GM13976 (cell line): ENCODE measurements around the gene CCDC85C.

Source experiments
- DNase-seq: peaks from one replicate; pipeline ENCODE4 v3.0.0; 2012; ENCODE audit warnings: low spot score
- CTCF ChIP-seq: IDR thresholded peaks from 2 replicates; pipeline ENCODE4 v1.5.1; 2012; ENCODE audit warnings: borderline replicate concordance, mild to moderate bottlenecking; ENCODE audit not compliant: insufficient read depth; ENCODE audit errors: extremely low read depth, missing control alignments, control extremely low read depth
- in situ Hi-C: fragments of 300-500 bp; cut with MboI; formaldehyde crosslinking; loops from one replicate; pipeline ENCODE4 v1.12.0; 2022; ENCODE audit warnings: low sequenced_read_pairs, mixed read lengths, inconsistent platforms; ENCODE audit not compliant: unreplicated experiment

CCDC85C gene

GRCh38 chr14:99573436-99574098 is 30.4 kb downstream of the CCDC85C start:
- TF ChIP-seq CTCF = no peak
- in situ Hi-C loops = no loop called here
- DNase-seq = no peak

GRCh38 chr14:99573000-99573330 is 31.0 kb downstream of the CCDC85C start:
- in situ Hi-C loops = no loop called here
- no peak for TF ChIP-seq CTCF
- DNase-seq = no peak

DNA sequence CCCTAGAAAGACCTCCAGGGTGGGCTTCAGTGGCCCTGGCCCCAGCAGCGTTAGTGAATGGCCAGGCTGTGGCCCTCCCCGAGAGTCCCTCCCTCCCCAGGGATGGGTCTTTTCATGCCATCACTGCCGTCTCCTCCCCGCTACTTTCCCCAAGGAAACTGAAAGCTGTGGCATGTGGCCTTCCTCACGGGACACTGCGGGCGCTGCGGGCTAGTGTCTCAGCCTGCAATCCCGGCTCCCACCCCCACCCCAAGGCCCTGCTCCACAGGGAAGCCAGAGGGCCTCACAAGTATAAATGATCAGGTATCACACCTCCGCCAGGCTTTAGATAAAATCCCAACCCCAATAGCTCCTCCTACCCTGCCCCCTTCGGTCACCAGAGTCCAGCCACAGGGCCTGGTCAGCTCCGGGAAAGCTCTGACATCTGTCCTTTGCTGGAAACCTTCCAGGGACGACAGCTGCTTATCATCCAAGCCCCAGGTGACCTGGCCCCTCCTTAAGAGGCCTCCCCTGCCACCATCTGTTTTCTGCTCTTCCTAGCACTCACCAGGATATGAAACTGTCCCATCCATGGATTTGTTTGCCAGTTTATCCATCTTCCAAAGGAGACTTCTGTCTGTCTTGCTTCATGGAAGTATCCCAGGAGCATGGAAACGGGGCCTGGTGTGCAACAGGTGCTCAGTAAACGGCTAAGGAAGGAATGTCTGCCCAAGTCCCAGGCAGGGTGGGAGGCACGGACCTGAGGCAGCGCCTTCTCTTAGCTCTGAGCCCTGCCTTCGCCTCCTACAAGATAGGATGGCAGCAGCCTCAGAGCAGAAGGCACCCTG is 31.6 kb downstream of the CCDC85C start:
- in situ Hi-C loops = no loop called here
- TF ChIP-seq CTCF = no peak
- DNase-seq = no peak

DNA sequence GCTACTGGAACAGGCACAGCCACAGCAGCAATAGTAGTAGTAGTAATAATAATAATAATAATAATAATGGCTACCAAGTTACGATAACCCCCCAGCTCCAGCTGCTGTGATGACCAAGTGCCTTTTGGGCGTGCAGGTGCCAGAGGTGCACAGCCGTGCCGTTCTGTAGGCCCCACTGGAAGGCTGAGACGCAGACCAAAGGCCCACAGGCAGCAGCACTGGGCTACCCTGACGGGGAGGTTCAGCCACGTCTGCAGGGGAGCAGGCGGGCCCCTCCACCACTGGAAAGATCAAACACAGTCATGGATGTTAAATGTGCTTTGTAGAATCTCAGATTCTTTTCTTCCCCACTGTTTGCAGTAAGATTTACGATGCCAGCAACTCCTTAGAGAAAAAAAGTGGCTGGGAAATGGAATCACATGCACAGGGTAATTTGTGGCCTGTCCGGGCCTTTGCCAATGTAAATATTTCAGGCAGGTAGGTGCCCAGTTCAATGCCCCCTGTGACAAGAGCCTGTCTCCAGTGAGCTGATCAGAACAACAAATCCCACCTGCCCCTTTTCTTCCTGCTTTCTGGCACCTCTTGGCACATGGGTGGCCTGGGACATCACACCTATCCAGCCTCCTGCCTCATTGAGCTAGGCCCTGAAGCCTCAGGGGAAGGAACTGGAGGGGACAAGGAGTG is 32.6 kb downstream of the CCDC85C start:
- no peak for DNase-seq
- no peak for TF ChIP-seq CTCF
- in situ Hi-C loops = no loop called here

DNA sequence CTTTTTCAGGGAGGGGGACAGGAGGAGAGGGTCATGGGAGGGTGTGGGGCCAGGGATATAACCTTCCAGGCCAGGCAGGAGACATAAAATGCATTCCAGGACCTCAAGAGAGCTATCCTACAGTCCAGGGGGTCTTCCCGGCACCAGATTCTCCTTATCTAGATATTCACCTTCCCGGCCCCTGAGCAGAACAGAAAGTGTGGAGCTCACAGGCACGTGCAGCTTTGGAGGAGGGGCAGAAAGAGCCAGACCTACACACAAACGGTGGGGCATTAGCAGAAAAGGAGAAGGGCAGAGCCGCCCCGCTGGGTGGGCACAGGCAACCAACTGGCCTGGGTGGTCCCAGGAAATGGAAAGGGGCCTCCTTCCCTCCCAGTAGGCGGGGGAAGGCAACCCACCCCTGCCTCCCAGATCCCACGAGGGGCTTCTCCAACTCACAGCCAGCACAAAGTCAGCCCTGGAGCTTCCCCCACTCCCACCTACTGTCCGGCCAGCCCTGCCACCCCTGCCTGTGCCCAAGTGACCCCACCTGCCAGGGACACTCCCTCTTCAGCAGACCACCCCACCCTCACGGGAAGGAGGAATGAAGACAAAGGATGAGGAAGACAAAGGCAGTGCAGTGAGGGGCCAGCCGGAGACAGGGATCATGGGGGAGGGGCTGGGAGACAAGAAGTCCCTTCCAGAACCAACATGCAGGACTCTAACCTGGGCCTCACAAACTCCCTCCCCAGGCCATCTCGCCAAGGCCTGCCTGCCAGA is 33.3 kb downstream of the CCDC85C start:
- DNase-seq = no peak
- in situ Hi-C loops = no loop called here
- no peak for TF ChIP-seq CTCF
